Epithelial cell of esophagus (primary cell): ENCODE data around the gene NAPA.

Experiments
- DNase-seq: peaks from one replicate; pipeline ENCODE4 v3.0.0; 2010; ENCODE audit warnings: low read depth
- H3K4me3 ChIP-seq: 2 replicates; pipeline ENCODE4 v1.5.1; 2011; ENCODE audit warnings: mild to moderate bottlenecking, low read length, control low read depth
- CTCF ChIP-seq: IDR thresholded peaks from 2 replicates; pipeline ENCODE4 v1.5.1; 2011; ENCODE audit warnings: low read depth, mild to moderate bottlenecking, low read length, control low read depth, inconsistent platforms; ENCODE audit not compliant: insufficient read depth; ENCODE audit errors: missing control alignments

Gene NAPA

GRCh38 chr19:47470447-47471195 is 44.2 kb downstream of the NAPA start:
- no peak overlapping the region for H3K4me3 ChIP-seq
- no peak for TF ChIP-seq CTCF
- no peak for DNase-seq

GRCh38 chr19:47469719-47470118 is 45.1 kb downstream of the NAPA start:
- TF ChIP-seq CTCF: no peak
- no peak overlapping the region for H3K4me3 ChIP-seq
- no peak for DNase-seq

GRCh38 chr19:47469363-47469700 is 45.5 kb downstream of the NAPA start:
- H3K4me3 ChIP-seq: no peak overlapping the region
- TF ChIP-seq CTCF: no peak

GRCh38 chr19:47467914-47468313 is 46.9 kb downstream of the NAPA start:
- DNase-seq: no peak
- H3K4me3 ChIP-seq: no peak overlapping the region
- TF ChIP-seq CTCF: no peak

More at GRCh38 chr19:47469363-47469700, 45.5 kb downstream of the NAPA start:
- DNase-seq: no peak

GRCh38 chr19:47465957-47466356 is 48.9 kb downstream of the NAPA start:
- DNase-seq: no peak

GRCh38 chr19:47464675-47465419 is 50.0 kb downstream of the NAPA start:
- no peak for DNase-seq
- no peak overlapping the region for H3K4me3 ChIP-seq
- no peak for TF ChIP-seq CTCF

More at GRCh38 chr19:47465957-47466356, 48.9 kb downstream of the NAPA start:
- H3K4me3 ChIP-seq: no peak overlapping the region
- TF ChIP-seq CTCF: no peak

- no peak for DNase-seq
- H3K4me3 ChIP-seq: no peak overlapping the region
- TF ChIP-seq CTCF: no peak
Observed at GRCh38 chr19:47461876-47462275, 53.0 kb downstream of the NAPA start.
